PFSK-1 (cell line): ENCODE measurements around the gene UBXN2A.

ENCODE experiments used
- POLR2AphosphoS5 ChIP-seq: IDR thresholded peaks from 2 replicates; pipeline ENCODE4 v1.6.1; 2012; ENCODE audit warnings: low read depth, mild to moderate bottlenecking, control low read depth, low read length, moderate library complexity
- SIN3A ChIP-seq: IDR thresholded peaks from 2 replicates; pipeline ENCODE4 v1.6.1; 2012; ENCODE audit warnings: mild to moderate bottlenecking, low read length, moderate library complexity, borderline replicate concordance; ENCODE audit not compliant: insufficient read depth
- TAF1 ChIP-seq: IDR thresholded peaks from 2 replicates; pipeline ENCODE4 v1.6.1; 2012; ENCODE audit warnings: low read length, control low read depth, borderline replicate concordance; ENCODE audit not compliant: insufficient read depth

- TF ChIP-seq POLR2AphosphoS5 (no peak), TAF1 (no peak), SIN3A (no peak)
Measured at GRCh38 chr2:23904215-23904614, 36.0 kb upstream of the UBXN2A start.
